IgD-negative memory B cell (primary cell): ENCODE results near the gene IP6K3. TPM values are rescaled to one million over a fixed set of nuclear protein-coding genes. Genes with fewer than 3 reads are reported as not detected.
A peak's percentile ranks its signal among the peaks of the same experiment; 100 is the strongest.

Experiments used
- H3K27ac Mint-ChIP-seq, 3 donors: one replicate each; pipeline ENCODE4 v1.8.0; 2020 to 2022; ENCODE audit warnings: mild to moderate bottlenecking in 3 of 3, mixed read lengths in 3 of 3, moderate library complexity in 1 of 3
- H3K27me3 Mint-ChIP-seq: one replicate; pipeline ENCODE4 v1.8.0; 2021; ENCODE audit warnings: mixed read lengths
- H3K36me3 Mint-ChIP-seq: one replicate; pipeline ENCODE4 v1.8.0; 2020; ENCODE audit warnings: mild to moderate bottlenecking, mixed read lengths
- H3K4me1 Mint-ChIP-seq, 3 donors: one replicate each; pipeline ENCODE4 v1.8.0; 2020 to 2022; ENCODE audit warnings: mixed read lengths in 3 of 3, mild to moderate bottlenecking in 1 of 3
- H3K4me3 Mint-ChIP-seq, 4 donors: one replicate each; pipeline ENCODE4 v1.8.0; 2020 to 2022; ENCODE audit warnings: mild to moderate bottlenecking in 4 of 4, mixed read lengths in 4 of 4, moderate library complexity in 3 of 4
- H3K9me3 Mint-ChIP-seq, 3 donors: one replicate each; pipeline ENCODE4 v1.8.0; 2020 to 2021; ENCODE audit warnings: mixed read lengths in 3 of 3, mild to moderate bottlenecking in 1 of 3
- polyA plus RNA-seq: library from polyadenylated mRNA; unstranded; fragments of 300-500 nt; fragmentation: Illumina TruSeq; gene quantifications from one replicate; pipeline ENCODE4 v1.2.3, GENCODE V29; 2021

Gene IP6K3
- polyA plus RNA-seq, 1 donor from 2014 or later, result not detected

DNA sequence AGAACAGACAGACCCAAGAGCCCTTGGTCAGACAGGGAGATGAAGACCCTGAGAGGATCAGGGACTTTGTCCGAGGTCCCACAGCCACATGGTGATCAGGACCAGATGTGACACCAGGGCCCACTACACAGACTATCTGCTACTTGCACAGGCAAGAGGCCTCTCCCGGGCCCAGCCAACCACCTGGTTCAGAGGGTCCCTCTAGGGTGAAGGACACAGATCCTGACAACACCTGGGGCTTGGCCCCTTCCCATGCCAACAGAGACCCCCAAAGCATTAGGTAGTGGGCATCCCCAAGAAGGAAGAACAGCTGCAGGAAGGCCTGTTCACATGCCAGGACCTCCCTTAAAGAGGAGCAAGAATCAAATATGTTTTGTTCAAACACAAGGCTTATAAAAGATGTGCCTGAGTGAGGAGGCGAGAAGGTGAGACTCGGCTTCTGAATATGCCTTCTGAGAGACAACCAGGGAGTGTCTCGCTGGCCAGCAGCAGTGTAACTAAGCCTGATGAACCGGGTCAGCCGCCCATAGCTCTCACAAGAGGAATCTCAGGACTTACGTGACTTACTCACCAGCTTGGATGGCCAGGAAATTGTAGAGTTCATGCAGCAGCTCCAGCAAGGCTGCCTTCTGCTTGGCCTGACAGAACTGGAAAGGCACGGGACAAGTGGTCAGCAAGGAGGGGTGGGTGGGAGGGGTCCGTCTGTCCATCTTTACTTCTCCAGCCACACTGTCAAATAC lies 37.2 kb upstream of the IP6K3 start:
- H3K4me3 Mint-ChIP-seq, result peak overlapping the region in 1 of 4 donors; percentile 48
- H3K36me3 Mint-ChIP-seq, result peaks cover 1% of the 10 kb centered on the region
- peaks cover 29 to 44% (median 32%) of the 10 kb centered on the region in 3 donors for H3K4me1 Mint-ChIP-seq
- no peaks in the 10 kb centered on the region for H3K27me3 Mint-ChIP-seq
- H3K27ac Mint-ChIP-seq, result no peak overlapping the region
- H3K9me3 Mint-ChIP-seq, result no peaks in the 10 kb centered on the region

DNA sequence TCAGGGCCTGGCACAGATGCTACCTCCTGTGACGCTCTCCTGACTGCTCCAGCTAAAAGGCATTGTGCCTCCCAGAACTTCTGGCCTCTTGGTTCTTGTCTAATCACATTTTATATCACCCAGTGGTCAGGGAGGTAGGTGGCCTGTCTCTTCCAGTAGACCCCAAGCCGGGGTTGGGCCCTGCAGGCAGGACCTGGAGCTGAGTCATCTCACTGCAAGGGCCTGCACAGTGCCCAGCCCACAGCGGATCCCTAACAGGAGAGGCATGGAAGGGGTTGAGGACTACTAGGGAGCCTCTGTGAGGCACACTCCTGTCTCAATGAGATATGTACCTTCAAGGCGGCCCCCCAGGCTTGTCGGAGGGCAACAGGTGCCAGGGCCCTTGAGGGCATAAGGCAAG lies 35.9 kb upstream of the IP6K3 start:
- Mint-ChIP-seq H3K4me1 (peaks cover 26 to 39% (median 28%) of the 10 kb centered on the region in 3 donors), H3K9me3 (no peaks in the 10 kb centered on the region), H3K27me3 (no peaks in the 10 kb centered on the region), H3K27ac (peak overlapping the region in 1 of 3 donors; percentile 96), H3K36me3 (peaks cover 1% of the 10 kb centered on the region), H3K4me3 (no peak overlapping the region)

DNA sequence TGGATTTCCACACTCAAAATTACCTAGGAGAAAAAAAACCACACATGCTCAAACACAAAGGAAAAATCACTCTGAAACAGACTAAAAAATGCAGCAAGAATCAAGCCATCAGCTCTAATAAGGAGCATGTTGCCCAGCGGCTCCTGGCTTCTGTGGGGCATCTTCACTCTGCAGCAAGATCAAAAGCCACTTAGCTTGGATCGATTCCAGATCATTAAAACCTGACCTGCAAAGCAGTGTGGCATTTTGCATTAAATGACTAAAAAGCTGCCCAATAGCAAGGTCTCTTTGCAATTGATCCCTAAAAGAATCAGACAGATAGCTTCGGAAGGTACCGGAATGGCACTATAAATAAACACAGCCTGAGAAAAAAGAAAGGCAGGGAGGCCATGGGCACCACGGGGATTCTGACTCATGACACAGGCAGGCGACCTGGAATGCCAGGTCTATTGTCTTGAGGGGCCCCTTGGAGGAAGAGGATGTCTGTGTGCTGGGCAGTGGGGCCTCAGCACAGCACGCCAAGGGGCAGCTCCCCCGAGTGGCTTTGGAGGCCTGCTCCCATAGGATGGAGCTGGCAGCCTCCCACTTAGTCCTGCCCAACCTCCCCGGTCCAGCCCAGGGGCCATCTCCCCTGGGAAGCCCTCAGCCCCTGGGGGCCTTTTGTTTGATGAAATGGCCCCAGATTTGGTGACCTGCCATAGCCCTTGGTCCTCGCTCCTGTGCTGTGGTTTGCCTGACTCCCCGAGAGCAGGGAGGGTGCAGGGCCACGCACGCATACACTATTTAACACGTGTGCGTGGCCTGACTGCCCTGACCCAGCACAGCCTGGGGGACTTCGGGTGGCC lies 34.6 kb upstream of the IP6K3 start:
- Mint-ChIP-seq H3K27me3 (no peaks in the 10 kb centered on the region), H3K27ac (no peak overlapping the region), H3K9me3 (no peaks in the 10 kb centered on the region), H3K4me3 (no peak overlapping the region), H3K36me3 (peaks cover 1% of the 10 kb centered on the region), H3K4me1 (peaks cover 16 to 28% (median 17%) of the 10 kb centered on the region in 3 donors)

GRCh38 chr6:33779895-33780294 lies 33.2 kb upstream of the IP6K3 start:
- Mint-ChIP-seq H3K27ac (no peak overlapping the region), H3K9me3 (no peaks in the 10 kb centered on the region), H3K36me3 (peaks cover 1% of the 10 kb centered on the region)

DNA sequence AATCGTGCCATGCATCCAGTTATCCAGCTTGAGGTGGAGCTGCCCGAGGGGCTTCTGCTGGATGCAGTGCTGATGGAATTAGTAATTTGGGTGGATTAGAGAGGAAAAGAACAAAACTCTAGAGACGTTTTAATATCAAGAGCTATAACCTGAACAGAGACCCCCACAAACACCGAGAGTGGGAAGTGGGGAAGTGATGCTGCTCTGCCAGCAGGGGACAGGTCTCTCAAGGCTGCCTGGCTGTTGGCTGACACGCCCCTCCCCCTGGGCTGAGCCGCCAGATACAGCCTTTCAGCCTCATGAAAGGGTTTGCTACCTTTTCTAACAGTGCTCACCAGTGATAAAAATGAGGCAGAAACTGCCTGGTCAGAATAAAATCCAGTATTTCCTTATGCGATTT lies 32.6 kb upstream of the IP6K3 start:
- H3K4me3 Mint-ChIP-seq, result no peak overlapping the region
- peaks cover 4 to 8% (median 6%) of the 10 kb centered on the region in 3 donors for H3K4me1 Mint-ChIP-seq
- H3K27me3 Mint-ChIP-seq, result no peaks in the 10 kb centered on the region
- no peaks in the 10 kb centered on the region for H3K9me3 Mint-ChIP-seq
- peaks cover 1% of the 10 kb centered on the region for H3K36me3 Mint-ChIP-seq
- H3K27ac Mint-ChIP-seq, result no peak overlapping the region

More at GRCh38 chr6:33779895-33780294, 33.2 kb upstream of the IP6K3 start:
- no peaks in the 10 kb centered on the region for H3K27me3 Mint-ChIP-seq
- peaks cover 4 to 14% (median 6%) of the 10 kb centered on the region in 3 donors for H3K4me1 Mint-ChIP-seq
- no peak overlapping the region for H3K4me3 Mint-ChIP-seq

- Mint-ChIP-seq H3K4me1 (peaks cover 0 to 3% (median 1%) of the 10 kb centered on the region in 3 donors), H3K27me3 (no peaks in the 10 kb centered on the region), H3K9me3 (no peaks in the 10 kb centered on the region), H3K36me3 (peaks cover 1% of the 10 kb centered on the region), H3K27ac (no peak overlapping the region), H3K4me3 (no peak overlapping the region)
Observed at GRCh38 chr6:33778444-33779121, 31.9 kb upstream of the IP6K3 start.

DNA sequence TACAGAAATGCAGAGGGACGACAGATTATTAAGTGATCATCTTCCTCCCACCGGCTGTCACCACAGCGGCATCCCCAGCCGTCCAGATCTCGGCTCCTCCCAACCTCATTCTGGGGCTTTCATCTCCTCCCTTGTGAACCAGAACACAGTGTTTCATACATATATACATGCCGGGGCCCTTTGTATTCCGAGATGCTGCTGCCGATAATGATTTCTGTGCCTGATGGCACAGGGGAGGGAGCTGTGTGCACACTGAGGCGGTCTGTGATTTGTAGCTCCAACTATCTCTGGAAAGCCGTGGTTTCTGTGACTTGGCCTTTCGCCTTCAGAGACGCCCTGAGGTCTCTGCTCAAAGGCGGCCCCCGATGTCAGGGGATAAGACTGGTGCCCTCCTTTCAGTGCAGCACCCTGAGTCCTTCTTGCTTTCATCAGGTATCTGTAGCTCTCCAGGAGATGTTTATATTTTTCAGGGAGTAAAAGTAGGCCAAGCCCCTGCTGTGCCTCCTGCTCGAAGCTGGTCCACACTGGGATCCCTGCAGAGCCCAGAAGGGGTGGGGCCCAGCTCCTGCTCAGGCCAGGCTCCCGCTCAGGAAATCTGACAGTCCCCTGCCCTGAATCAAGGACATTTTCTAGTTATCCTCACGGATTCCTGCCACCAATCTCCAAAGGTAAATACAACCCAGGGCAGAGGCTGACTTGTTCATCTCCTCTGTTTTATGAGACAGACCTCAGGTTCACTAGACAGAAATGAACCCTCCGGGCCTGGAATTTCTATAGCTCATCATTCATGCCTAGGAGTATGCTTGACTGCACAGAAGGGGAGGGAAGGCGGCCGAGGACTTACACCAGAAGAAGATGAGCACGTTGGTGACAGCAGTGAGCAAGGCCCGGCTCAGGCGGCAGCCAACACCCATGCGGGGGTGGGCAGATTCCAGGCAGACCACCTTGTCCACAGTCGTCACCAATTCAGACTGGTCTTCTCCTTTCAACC lies 31.0 kb upstream of the IP6K3 start:
- peaks cover 1% of the 10 kb centered on the region for H3K36me3 Mint-ChIP-seq
- H3K4me1 Mint-ChIP-seq, result peaks cover 0 to 3% (median 0%) of the 10 kb centered on the region in 3 donors
- H3K27me3 Mint-ChIP-seq, result no peaks in the 10 kb centered on the region
- H3K9me3 Mint-ChIP-seq, result no peaks in the 10 kb centered on the region
- H3K27ac Mint-ChIP-seq, result no peak overlapping the region
- no peak overlapping the region for H3K4me3 Mint-ChIP-seq

GRCh38 chr6:33776764-33777163 lies 30.1 kb upstream of the IP6K3 start:
- Mint-ChIP-seq H3K4me3 (no peak overlapping the region), H3K4me1 (peaks cover 2 to 3% (median 2%) of the 10 kb centered on the region in 3 donors), H3K36me3 (peaks cover 3% of the 10 kb centered on the region), H3K27ac (no peak overlapping the region), H3K27me3 (no peaks in the 10 kb centered on the region), H3K9me3 (no peaks in the 10 kb centered on the region)

DNA sequence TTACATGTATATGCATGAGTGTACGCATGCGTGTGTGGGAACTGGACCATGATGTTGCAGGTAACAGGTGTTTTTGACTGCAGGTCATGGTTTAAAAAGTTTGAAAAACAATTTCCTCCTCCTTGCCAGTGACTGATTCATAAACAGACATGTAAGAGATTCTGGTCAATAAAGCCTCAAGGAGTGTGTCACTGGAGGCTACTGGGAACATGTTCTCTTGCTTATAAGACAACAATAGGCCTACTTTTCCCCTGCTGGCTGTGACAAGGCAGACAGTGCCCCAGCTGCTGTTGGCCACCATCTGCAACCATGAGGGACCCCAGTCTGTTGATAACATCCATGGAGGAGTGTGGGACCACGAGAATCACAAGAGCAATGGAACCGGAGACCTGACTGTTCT lies 29.5 kb upstream of the IP6K3 start:
- Mint-ChIP-seq H3K36me3 (peaks cover 3% of the 10 kb centered on the region), H3K27ac (no peak overlapping the region), H3K4me3 (no peak overlapping the region), H3K9me3 (no peaks in the 10 kb centered on the region), H3K4me1 (peaks cover 2 to 3% (median 3%) of the 10 kb centered on the region in 3 donors), H3K27me3 (no peaks in the 10 kb centered on the region)

- Mint-ChIP-seq H3K27ac (no peak overlapping the region), H3K4me1 (peaks cover 3 to 4% (median 3%) of the 10 kb centered on the region in 3 donors), H3K36me3 (peaks cover 2% of the 10 kb centered on the region), H3K9me3 (no peaks in the 10 kb centered on the region), H3K4me3 (no peak overlapping the region), H3K27me3 (no peaks in the 10 kb centered on the region)
Observed at GRCh38 chr6:33774774-33775173, 28.1 kb upstream of the IP6K3 start.

DNA sequence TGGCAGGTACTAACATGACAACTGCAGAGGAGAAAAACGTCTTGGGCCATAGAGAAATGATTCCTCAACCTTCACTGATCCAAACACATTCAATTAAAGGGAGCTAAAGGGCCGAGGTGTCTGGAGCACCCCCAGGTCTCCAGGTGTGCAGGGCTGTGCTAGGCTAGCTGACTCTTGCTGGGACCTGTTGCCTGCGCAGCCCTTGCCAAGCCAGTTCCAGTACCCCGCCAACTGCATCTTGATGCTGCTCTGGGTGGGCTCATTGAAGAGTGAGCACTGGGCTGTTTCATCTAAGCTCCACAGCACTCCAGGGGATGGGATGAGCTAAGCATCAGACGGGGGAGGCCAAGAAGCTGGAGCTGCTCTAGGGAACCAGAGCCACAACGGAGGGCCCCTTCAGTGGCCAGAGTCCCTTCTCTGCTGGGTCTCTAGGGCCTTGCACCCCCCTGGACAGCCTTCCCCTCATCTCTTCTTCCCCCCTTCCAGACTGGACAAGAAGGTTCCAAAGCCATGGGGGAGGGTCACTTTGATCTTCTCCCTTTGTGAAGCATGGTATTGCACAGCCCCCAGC lies 26.3 kb upstream of the IP6K3 start:
- H3K4me3 Mint-ChIP-seq, result no peak overlapping the region
- no peaks in the 10 kb centered on the region for H3K9me3 Mint-ChIP-seq
- H3K36me3 Mint-ChIP-seq, result peaks cover 2% of the 10 kb centered on the region
- H3K27ac Mint-ChIP-seq, result no peak overlapping the region
- peaks cover 3 to 6% (median 3%) of the 10 kb centered on the region in 3 donors for H3K4me1 Mint-ChIP-seq
- H3K27me3 Mint-ChIP-seq, result peaks cover 7% of the 10 kb centered on the region

GRCh38 chr6:33772082-33772830 lies 25.6 kb upstream of the IP6K3 start:
- Mint-ChIP-seq H3K27me3 (peaks cover 7% of the 10 kb centered on the region), H3K27ac (peak overlapping the region in 2 of 3 donors; percentile 10 to 25), H3K4me3 (no peak overlapping the region)

More at GRCh38 chr6:33772082-33772830, 25.6 kb upstream of the IP6K3 start:
- Mint-ChIP-seq H3K36me3 (peaks cover 2% of the 10 kb centered on the region), H3K9me3 (peaks cover 0 to under 1% (median 0%) of the 10 kb centered on the region in 3 donors), H3K4me1 (peaks cover 3 to 6% (median 3%) of the 10 kb centered on the region in 3 donors)
